Skeletal muscle cell (primary cell): Measurements from ENCODE around the gene LAMC3.
"Not testable (repeated sequence)": the region's sequence is repeated elsewhere in the genome, so short reads cannot be mapped to it uniquely, and the experiment has no call there.

Experiments used
- DNase-seq: peaks from one replicate; pipeline ENCODE4 v3.0.0-alpha.2; 2010; ENCODE audit warnings: low read depth
- H3K4me3 ChIP-seq: 2 replicates; pipeline ENCODE4 v1.5.1; 2011; ENCODE audit warnings: low read depth, mild to moderate bottlenecking, control low read depth, low read length, moderate library complexity

LAMC3 gene

DNA sequence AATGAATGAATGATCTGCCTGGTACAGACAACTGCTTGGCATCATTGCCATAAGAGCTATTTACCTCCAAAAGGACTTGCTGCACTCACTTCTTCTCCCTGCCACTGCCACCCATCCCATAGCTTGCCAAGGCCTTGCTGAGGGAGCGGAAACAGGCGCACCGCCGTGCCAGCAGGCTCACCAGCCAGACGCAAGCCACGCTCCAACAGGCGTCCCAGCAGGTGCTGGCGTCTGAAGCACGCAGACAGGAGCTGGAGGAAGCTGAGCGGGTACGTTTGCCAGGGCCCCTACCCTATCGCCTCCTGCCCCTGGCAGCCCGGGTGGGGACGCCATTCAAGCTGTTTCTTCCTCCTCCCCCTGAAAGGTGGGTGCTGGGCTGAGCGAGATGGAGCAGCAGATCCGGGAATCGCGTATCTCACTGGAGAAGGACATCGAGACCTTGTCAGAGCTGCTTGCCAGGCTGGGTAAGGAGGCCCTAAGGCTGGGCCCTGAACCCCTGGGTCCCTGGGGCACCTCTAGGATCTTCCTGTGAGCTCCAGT, 78.5 kb downstream of the LAMC3 start:
- no peak overlapping the region for H3K4me3 ChIP-seq

GRCh38 chr9:131090025-131090787, 81.2 kb downstream of the LAMC3 start:
- DNase-seq: no peak
- H3K4me3 ChIP-seq: no peak overlapping the region

More for the DNA sequence above, 78.5 kb downstream of the LAMC3 start:
- no peak for DNase-seq

GRCh38 chr9:131091352-131091992, 82.5 kb downstream of the LAMC3 start:
- H3K4me3 ChIP-seq: no peak overlapping the region
- no peak for DNase-seq

DNA sequence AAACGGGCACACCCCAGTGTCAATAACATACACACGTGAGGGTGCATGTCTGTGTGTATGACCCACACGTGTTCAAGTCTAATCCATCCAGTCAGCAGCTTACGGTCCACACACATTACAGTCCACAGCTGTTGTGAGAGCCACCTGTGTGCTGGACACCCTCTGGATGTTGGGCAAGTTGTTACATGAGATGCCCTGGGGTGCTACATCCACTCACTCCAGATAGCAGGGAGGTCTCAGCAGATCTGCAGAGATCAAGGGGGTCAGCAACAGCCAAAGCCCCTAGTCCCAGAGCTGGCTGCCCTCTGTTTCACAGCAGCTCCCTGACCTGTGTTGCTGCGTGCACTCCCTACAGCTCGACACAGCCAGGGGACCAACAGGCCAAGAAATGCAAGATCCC, 83.1 kb downstream of the LAMC3 start:
- no peak overlapping the region for H3K4me3 ChIP-seq
- DNase-seq: no peak

DNA sequence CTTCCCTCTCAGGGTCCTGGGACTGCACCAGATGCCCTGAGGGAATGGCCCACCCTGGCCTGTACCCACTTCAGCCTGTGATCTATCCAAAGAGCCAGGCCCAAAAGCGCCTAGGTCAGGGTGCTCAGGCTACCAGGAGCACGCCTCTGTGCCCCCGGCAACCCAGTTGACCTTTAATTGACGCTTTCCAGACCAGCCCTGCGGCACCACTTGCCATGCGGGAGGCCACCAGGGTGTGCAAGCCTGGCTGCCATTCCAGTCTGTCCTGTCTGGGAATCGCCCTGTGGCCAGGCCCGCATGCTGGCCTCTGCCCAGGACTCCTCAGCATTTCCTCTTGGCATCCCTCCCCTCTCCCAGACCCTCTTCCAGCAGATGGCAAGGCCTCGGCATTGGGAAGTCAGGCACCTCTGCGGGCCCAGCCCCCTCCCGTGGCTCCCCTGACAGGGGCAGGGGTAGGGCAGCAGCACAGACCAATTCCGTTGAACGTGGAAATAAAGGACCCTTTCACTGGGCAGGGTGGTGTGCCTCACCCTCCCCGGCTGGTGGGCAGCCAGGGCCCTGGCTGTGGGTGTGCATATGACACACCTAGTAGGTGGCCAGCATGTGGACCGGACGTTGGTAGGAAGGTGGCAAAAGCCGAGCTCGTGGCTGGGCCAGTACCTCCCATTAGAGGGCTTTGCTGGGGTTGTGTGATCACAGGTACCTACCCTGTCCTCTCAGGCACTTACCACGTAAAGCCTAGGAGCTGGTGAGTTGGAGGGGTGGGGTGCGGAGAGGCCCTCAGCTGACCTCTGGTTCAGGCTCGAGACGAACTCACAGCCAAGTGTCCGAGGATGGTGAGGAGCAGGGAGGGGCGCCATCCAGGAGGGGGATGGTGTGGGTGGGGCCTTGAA, 83.8 kb downstream of the LAMC3 start:
- no peak for DNase-seq
- no peak overlapping the region for H3K4me3 ChIP-seq

DNA sequence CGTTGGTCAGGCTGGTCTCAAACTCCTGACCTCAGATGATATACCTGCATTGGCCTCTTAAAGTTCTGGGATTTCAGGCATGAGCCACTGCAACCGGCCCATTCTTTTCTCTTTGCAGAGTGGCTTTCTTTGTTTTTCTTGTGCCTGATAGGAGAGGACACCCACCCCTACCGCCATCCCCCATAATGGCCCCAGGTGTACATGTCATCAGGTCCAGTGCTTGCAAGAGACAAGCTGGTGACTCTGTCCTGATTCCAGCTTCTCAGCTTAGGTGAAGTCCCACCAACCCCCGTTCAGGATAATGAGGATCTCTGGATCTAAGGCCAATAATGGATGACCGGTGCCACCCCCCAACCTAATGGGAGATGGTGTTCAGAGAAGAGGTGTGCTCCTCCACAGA, 85.0 kb downstream of the LAMC3 start:
- no peak for DNase-seq
- H3K4me3 ChIP-seq: no peak overlapping the region

- DNase-seq: no peak
- no peak overlapping the region for H3K4me3 ChIP-seq
Measured at GRCh38 chr9:131094622-131095021, 85.6 kb downstream of the LAMC3 start.

DNA sequence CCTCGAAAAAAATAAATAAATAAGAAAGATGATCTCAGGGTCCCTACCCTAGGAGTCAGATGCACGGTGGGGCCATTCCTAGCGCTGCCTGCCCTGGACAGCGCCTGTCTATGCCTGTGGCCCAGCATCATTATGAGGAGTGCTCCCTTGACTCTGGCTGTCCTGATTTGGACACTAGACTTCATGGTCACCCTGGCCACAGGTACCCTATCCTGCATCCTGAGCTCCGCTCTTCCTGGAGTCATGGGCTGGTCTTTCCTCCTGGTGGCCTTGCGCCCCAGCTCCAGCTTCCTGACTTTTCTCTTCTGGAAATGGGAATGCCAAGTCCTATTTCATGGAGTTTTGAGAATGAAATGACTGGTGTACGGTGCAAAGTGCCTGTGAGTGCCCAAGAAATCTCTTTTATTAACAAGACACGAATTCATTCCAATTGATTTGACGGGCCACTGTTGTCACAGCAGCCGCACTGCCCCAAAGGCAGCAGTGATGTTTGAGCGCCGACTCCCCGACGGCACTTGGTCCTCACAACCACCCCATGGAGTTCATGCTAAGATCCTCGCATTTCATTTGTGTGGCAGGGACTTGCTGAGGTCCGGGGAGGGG, 86.8 kb downstream of the LAMC3 start:
- no peak overlapping the region for H3K4me3 ChIP-seq
- no peak for DNase-seq

DNA sequence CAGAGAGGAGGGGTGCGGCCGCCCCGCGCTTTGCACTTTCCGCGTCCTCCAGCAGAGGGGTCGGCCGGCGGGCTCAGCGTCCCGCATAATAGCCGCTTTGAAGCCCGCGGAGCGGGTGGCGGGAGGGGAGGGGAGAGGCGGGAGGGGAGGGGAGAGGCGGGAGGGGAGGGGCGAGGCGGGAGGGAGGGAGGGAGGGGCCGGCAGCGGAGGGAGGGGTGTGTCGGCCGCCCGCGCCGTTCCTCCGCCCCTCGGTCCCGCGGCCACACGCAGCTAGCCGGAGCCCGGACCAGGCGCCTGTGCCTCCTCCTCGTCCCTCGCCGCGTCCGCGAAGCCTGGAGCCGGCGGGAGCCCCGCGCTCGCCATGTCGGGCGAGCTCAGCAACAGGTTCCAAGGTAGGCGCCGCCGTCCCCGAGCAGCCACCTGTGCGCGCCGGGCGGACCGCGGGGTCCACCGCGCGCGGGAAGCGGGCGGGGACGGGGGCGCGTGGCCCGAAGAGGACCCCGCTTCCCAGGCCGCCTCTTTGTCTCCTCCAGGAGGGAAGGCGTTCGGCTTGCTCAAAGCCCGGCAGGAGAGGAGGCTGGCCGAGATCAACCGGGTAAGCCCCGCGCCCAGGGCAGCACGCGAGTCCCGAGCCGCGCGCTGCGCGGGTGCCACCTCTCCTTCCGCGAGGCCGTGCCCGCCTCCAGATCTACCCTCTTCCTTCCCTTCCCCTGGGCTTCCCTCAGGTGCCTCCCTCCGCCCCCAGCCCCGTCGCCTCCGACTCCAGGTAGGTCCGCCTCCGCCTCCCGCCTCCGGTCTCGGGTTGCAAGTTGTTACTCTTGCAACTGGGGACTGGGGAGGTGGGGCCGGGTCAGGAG, 87.5 kb downstream of the LAMC3 start, which contains the start of gene AIF1L:
TSS of gene AIF1L (plus strand) at position 263 of the 857 bp plus-strand sequence. CDS start at position 362, 99 bp downstream.
- no peak for DNase-seq
- peak within 1 kb of the TSS; percentile 28 for H3K4me3 ChIP-seq

GRCh38 chr9:131097126-131097947, 88.4 kb downstream of the LAMC3 start:
- no peak for DNase-seq
- H3K4me3 ChIP-seq: no peak overlapping the region

DNA sequence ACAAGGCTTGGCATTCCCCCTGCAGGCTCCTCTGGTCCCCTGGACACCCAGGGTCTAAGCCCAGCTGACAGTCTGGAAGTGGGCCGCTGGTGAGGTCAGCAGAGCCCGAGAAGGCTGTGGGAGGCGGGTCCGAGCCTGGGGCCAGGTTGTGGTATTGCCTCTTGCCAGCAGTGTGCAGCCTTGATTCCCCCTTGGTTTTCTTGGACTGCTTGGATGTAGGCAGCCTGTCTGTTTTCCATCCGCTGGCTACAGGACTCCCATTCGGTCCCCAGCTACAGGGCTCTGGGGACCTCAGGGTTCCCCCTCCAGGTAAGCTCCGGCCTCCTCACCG, 88.9 kb downstream of the LAMC3 start:
- no peak overlapping the region for H3K4me3 ChIP-seq
- no peak for DNase-seq

GRCh38 chr9:131098391-131099101, 89.6 kb downstream of the LAMC3 start:
- DNase-seq: no peak
- H3K4me3 ChIP-seq: no peak overlapping the region

DNA sequence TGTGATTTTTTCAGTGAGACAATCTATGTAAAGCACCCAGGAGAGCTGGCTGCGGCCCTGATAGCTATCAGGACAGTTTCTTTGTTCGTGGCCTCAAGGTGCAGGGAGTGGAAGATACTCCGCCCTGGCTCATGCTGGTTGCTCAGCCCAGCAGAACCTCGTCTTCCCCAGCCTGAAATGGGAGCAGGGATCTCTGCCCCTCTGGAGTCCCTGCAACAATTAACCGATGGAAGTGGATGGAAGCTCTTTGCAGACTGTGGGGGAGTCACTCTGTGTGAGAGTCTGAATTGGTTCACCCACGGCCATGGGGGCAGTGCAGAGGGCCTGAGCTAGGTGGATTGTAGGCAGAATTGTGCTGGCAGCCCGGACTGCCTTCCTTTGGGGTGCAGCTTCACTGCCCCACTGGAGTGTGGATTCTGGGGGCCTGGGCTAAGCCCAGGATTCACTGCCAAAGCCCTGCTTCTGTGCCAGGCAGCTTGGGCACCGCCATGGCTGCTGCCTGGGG, 90.2 kb downstream of the LAMC3 start:
- H3K4me3 ChIP-seq: no peak overlapping the region
- no peak for DNase-seq

DNA sequence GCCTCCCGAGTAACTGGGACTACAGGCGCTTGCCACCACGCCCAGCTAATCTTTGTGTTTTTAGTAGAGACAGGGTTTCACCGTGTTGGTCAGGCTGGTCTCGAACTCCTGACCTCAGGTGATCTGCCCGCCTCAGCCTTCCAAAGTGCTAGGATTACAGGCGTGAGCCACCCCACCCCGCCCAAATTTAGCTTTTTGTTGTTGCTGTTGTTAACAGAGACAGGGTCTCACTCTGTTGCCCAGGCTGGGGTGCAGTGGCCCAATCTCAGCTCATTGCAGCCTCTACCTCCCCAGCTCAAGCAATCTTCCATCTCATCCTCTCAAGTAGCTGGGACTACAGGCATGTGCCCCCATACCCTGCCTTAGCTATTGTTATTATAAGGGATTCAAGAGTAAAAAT, 90.9 kb downstream of the LAMC3 start:
- H3K4me3 ChIP-seq, DNase-seq: not testable (repeated sequence)

DNA sequence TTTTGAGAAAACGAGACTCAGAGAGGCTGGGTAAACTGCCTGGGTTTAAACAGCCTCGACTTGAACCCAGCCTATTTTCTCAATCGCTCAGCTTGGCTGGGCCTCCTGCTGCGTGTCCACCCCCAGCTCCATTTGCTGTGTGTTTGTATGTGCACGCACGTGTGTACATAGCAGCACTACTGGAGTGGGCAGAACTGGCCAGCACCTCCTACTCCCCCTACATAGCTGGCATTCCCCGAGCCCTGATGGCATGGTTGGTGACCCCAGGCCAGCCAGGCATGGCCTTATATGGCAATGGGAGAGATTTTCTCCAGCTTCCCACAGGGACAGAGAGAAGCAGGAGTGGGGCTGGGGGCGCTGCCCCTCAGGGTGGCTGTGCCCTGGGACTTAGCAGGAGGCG, 91.5 kb downstream of the LAMC3 start:
- no peak overlapping the region for H3K4me3 ChIP-seq
- no peak for DNase-seq

DNA sequence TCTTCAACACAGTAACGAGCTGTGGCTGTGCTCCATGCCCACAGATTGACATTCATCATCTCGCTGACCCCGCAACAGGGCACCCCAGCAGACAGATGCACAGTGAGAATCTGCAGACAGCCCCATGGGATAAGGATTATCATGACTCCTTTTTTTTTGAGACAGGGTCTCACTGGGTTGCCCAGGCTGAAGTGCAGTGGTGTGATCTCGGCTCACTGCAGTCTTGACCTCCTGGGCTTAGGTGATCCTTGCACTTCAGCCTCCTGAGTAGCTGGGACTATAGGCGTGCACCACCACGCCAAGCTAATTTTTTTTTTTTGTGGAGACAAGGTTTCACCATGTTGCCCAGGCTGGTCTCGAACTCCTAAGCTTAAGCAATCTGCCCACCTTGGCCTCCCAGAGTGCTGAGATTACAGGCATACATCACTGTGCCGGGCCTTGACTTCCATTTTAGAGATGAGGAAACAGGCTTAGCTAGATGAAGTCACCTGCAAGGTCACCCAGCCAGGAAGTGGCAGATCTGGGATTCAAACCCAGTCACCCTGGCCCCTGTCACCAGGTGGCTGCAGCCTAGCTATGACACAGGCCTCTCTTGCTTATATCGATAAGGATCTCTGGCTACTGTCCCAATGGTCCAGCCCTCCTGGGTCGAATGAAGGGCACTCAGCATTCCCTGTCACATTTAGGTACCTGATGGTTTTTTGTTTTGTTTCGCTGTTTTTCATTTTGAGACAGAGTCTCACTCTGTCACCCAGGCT, 92.4 kb downstream of the LAMC3 start:
- DNase-seq: no peak
- H3K4me3 ChIP-seq: no peak overlapping the region
